CD4-positive, alpha-beta T cell treated with Interleukin-4 for 1 hour (primary cell): ENCODE data around the gene ERN1.
A peak's percentile ranks its signal among the peaks of the same experiment; 100 is the strongest.
"Not testable (repeated sequence)": the region's sequence is repeated elsewhere in the genome, so short reads cannot be mapped to it uniquely, and the experiment has no call there.

Experiments
- DNase-seq, 2 donors: peaks; one replicate each; pipeline ENCODE4 v3.0.0-alpha.2; 2020 to 2022

The ERN1 gene

DNA sequence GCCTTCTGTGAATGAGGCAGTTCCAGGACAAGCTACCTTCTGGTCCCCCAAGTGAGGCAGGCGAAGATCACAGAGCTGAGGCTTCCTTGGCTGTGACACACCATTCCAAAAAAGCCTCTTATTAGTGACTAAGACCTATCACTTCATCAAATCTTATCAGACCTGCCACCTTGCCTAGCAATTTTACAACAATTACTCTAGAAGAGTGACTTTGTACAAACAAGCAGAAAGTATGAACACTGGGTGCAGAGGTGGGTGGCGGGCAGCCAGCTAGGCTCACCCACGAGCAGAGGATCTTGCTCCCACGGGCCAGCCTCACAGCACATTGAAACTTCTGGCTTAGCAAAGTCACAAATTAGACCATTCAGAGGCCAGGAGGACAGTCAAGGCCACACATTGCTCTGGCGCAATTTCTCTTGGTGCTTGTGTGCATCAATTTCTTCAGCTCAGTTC lies 107.3 kb downstream of the ERN1 start:
- no peak for DNase-seq

GRCh38 chr17:64020056-64020766 lies 109.7 kb downstream of the ERN1 start, which contains the start of gene ICAM2:
ICAM2 (minus strand) TSS chr17:64020633; CDS start chr17:64006691, 13,942 bp downstream.
- DNase-seq: peak; percentile 97

DNA sequence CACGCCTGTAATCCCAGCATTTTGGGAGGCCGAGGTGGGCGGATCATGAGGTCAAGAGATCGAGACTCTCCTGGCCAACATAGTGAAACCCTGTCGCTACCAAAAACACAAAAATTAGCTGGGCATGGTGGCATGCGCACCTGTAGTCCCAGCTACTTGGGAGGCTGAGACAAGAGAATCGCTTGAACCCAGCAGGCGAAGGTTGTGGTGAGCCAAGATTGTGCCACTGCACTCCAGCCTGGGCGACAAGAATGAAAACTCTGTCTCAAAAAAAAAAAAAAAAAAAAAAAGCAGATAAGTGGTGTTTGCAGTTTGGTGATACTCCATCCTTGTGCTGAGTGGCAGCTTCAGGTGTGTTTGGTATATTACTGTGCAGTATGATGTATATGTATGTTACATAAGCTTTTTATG lies 110.4 kb downstream of the ERN1 start:
- peak in 1 of 2 donors; percentile 36 for DNase-seq

GRCh38 chr17:64017381-64017980 lies 112.5 kb downstream of the ERN1 start:
- peak in 1 of 2 donors; percentile 58 for DNase-seq

- DNase-seq: no peak
These were observed 113.0 kb downstream of the ERN1 start for GRCh38 chr17:64016974-64017373.

GRCh38 chr17:64016231-64016784 lies 113.6 kb downstream of the ERN1 start:
- peak in 1 of 2 donors; percentile 52 for DNase-seq

GRCh38 chr17:64015447-64015846 lies 114.5 kb downstream of the ERN1 start:
- DNase-seq: no peak

- DNase-seq: no peak
These were observed 120.2 kb downstream of the ERN1 start for GRCh38 chr17:64009571-64010402.

DNA sequence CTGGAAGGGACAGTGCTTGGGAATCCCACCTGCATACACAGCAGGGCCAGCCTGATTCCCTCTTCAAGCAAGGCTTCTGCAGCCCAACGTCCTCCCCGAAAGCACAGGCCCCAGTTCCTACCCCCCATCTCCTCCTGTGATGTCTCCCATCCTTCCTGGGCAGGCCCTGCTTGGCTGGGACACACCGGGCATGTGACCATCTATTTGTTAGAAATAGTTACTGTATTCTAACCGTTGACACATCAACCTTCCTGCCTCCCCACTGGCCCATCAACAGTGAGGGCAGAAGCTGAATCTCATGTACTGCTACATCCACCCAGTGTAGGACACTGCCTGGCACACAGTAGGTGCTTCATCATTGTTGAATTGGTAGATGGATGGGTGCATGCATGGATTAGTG lies 121.1 kb downstream of the ERN1 start:
- DNase-seq: no peak

DNA sequence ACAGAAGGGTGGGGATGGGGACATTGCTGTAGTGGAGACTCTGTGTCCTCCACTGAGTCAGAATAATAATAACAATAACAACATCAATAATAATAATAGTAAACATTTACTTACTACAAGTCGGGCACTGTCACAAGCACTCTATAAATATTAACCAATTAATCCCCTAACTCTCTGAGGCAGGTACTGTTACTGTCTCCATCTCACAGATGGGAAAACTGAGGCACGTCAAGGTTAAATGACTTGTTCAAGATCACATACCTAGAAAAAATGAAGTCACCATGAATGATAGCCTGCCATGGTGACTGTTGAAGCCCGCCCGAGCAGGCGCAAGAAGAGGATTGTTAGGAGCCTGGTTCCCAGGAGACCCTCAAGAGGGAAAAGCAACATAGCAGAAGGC lies 121.6 kb downstream of the ERN1 start:
- no peak for DNase-seq

GRCh38 chr17:64007838-64008282 lies 122.1 kb downstream of the ERN1 start:
- DNase-seq: no peak

- DNase-seq: not testable (repeated sequence)
These were observed 122.7 kb downstream of the ERN1 start for GRCh38 chr17:64007089-64007837.

GRCh38 chr17:64006361-64007088 lies 123.4 kb downstream of the ERN1 start:
- no peak for DNase-seq

- no peak for DNase-seq
These were observed 124.2 kb downstream of the ERN1 start for GRCh38 chr17:64005734-64006167.

- DNase-seq: no peak
These were observed 124.8 kb downstream of the ERN1 start for GRCh38 chr17:64004903-64005733.

GRCh38 chr17:64004218-64004770 lies 125.7 kb downstream of the ERN1 start:
- no peak for DNase-seq

DNA sequence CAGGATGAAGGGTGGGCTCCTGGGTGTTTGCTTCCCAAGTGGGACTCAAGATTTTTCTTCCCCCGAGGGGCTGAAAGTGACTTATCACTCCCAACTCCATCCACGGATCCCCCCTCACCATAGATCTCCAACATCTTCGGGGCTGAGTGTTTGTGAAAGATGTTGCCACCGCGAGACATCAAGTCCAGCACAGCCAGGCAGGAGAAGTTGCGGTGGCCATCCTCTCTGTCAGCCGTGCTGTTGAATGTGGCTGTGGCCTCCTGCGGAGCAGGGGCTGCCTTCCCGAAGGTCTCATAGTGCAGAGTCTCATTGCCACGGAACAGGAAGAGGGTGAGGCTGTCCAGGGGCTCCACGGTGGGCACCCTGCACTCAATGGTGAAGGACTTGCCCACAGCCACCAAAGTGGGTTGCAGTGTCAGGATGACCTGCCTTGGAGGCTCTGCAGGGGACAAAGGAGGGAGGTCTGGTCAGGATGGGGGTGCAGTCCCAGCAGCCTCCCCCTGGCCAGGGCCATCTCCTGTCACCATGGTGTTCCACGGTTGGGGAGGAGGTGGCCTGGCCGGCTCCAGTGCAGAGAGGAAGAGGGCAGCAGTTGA lies 126.3 kb downstream of the ERN1 start:
- DNase-seq: peak in 1 of 2 donors; percentile 9

DNA sequence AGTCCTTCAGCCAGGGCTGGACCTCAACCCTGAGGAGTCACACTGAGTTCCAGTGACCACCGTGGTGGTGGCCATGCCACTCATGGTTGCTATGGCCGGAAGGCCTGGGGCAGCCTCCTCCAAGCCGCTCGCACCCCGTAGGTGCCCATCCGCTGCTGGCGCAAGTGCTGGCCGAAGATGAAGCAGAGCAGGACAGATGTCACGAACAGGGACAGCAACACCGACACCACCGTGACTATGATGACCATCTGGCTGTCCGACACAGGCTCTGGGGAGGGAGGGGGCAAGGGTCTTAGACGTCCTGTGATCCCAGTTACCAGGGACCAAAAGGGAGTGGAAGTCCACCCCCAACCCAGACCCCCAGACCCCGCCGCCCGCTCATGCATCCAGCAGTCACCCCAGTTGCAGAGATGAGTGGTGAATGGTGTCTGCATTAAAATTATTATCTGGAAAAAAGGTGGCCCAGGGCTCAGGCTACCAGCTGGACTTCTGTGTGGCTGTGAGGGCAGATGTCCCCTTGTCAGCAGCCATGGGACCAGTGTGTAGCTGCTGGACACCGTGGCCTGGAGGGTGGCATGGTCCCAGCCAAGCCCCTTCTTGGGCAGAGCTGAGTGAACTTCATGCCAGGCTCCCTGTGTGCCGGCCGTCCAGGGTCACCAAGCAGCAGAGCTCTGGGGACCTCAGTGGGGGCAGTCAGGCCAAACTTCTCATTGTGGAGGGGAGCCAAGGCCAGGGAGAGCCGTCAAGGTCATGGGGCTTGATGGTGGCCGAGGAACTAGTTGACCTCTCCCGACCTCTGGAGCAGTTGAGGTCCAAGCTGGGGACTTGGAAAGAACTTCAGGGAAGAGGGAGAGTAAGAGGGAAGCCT lies 127.1 kb downstream of the ERN1 start:
- DNase-seq: peak in 1 of 2 donors; percentile 10
